PFSK-1 (cell line): Measurements from ENCODE around the gene NOC4L.

Experiments used
- FOXP2 ChIP-seq: optimal IDR thresholded peaks from 2 replicates; pipeline ENCODE3; 2011; ENCODE audit warnings: borderline replicate concordance, control low read depth, inconsistent platforms; ENCODE audit not compliant: insufficient read depth; ENCODE audit errors: extremely low read length, extremely low read depth
- POLR2AphosphoS5 ChIP-seq: IDR thresholded peaks from 2 replicates; pipeline ENCODE4 v1.6.1; 2012; ENCODE audit warnings: low read depth, mild to moderate bottlenecking, control low read depth, low read length, moderate library complexity
- REST ChIP-seq, 2 experiments: IDR thresholded peaks; 2 replicates each; pipeline versions ENCODE4 v1.6.1 to v1.8.0; 2011 to 2012; ENCODE audit warnings: low read depth in 2 of 2, low read length in 2 of 2, control low read depth in 1 of 2, inconsistent platforms in 1 of 2, mild to moderate bottlenecking in 1 of 2, moderate library complexity in 1 of 2; ENCODE audit not compliant: insufficient read depth in 1 of 2
- SIN3A ChIP-seq: IDR thresholded peaks from 2 replicates; pipeline ENCODE4 v1.6.1; 2012; ENCODE audit warnings: mild to moderate bottlenecking, low read length, moderate library complexity, borderline replicate concordance; ENCODE audit not compliant: insufficient read depth
- TAF1 ChIP-seq: IDR thresholded peaks from 2 replicates; pipeline ENCODE4 v1.6.1; 2012; ENCODE audit warnings: low read length, control low read depth, borderline replicate concordance; ENCODE audit not compliant: insufficient read depth

NOC4L gene

GRCh38 chr12:132150780-132151144, 6.5 kb downstream of the NOC4L start:
- TF ChIP-seq POLR2AphosphoS5 (no peak), REST (IDR thresholded peaks at IDR 0.05; ENCODE audit: insufficient read depth in 1 of 2, low read depth in 2 of 2, low read length in 2 of 2) (no peak), TAF1 (no peak), SIN3A (no peak), FOXP2 (no peak)

- TF ChIP-seq POLR2AphosphoS5 (no peak), SIN3A (no peak), TAF1 (no peak), REST (IDR thresholded peaks at IDR 0.05; ENCODE audit: insufficient read depth in 1 of 2, low read depth in 2 of 2, low read length in 2 of 2) (no peak)
These were observed 7.0 kb downstream of the NOC4L start for GRCh38 chr12:132151145-132151765.

- TF ChIP-seq SIN3A (no peak), TAF1 (no peak), REST (IDR thresholded peaks at IDR 0.05; ENCODE audit: insufficient read depth in 1 of 2, low read depth in 2 of 2, low read length in 2 of 2) (no peak), POLR2AphosphoS5 (no peak), FOXP2 (no peak)
These were observed 7.6 kb downstream of the NOC4L start for GRCh38 chr12:132151766-132152410.

- TF ChIP-seq FOXP2 (no peak), POLR2AphosphoS5 (no peak), TAF1 (no peak), SIN3A (no peak)
These were observed 8.2 kb downstream of the NOC4L start for GRCh38 chr12:132152411-132152821.

GRCh38 chr12:132152953-132153352, 8.7 kb downstream of the NOC4L start:
- TF ChIP-seq SIN3A = no peak

GRCh38 chr12:132153501-132154340, 9.5 kb downstream of the NOC4L start:
- peak; percentile 21 for TF ChIP-seq FOXP2
- TF ChIP-seq POLR2AphosphoS5 = no peak
- TF ChIP-seq REST (IDR thresholded peaks at IDR 0.05; ENCODE audit: insufficient read depth in 1 of 2, low read depth in 2 of 2, low read length in 2 of 2) = no peak
- TF ChIP-seq TAF1 = no peak
- no peak for TF ChIP-seq SIN3A
